Nephron progenitor cell (in vitro differentiated cells): ENCODE results near the gene SPATA20.

Experiments used
- DNase-seq: peaks from one replicate; pipeline ENCODE4 v3.0.0; 2021
- H3K27ac Mint-ChIP-seq: 2 replicates; pipeline ENCODE4 v1.8.0; 2021; ENCODE audit warnings: mild to moderate bottlenecking, moderate library complexity, mixed read lengths
- H3K27me3 Mint-ChIP-seq: 2 replicates; pipeline ENCODE4 v1.8.0; 2021; ENCODE audit warnings: mild to moderate bottlenecking, low read depth, mixed read lengths; ENCODE audit not compliant: poor library complexity
- H3K36me3 Mint-ChIP-seq: 2 replicates; pipeline ENCODE4 v1.8.0; 2021; ENCODE audit warnings: low read depth, mixed read lengths
- H3K4me1 Mint-ChIP-seq: 2 replicates; pipeline ENCODE4 v1.8.0; 2021; ENCODE audit warnings: mixed read lengths
- H3K4me3 Mint-ChIP-seq: 2 replicates; pipeline ENCODE4 v1.8.0; 2021; ENCODE audit warnings: mild to moderate bottlenecking, moderate library complexity, mixed read lengths
- H3K9me3 Mint-ChIP-seq: 2 replicates; pipeline ENCODE4 v1.8.0; 2021; ENCODE audit warnings: mild to moderate bottlenecking, moderate library complexity, mixed read lengths
- CTCF ChIP-seq: fragments of 200-600 bp; sonication (generic); IDR thresholded peaks from 2 replicates; pipeline ENCODE4 v1.5.0; 2021; ENCODE audit warnings: antibody characterized with exemption

Gene SPATA20

GRCh38 chr17:50534979-50535326 is 12.0 kb upstream of the SPATA20 start:
- Mint-ChIP-seq H3K27ac (no peak overlapping the region), H3K4me1 (peaks cover 66% of the 10 kb centered on the region), H3K36me3 (no peaks in the 10 kb centered on the region), H3K9me3 (no peaks in the 10 kb centered on the region), H3K4me3 (no peak overlapping the region), H3K27me3 (peaks cover 61% of the 10 kb centered on the region)
- TF ChIP-seq CTCF, result no peak
- DNase-seq, result no peak

- Mint-ChIP-seq H3K9me3 (no peaks in the 10 kb centered on the region), H3K27me3 (peaks cover 61% of the 10 kb centered on the region), H3K4me1 (peaks cover 71% of the 10 kb centered on the region), H3K4me3 (no peak overlapping the region), H3K36me3 (no peaks in the 10 kb centered on the region), H3K27ac (no peak overlapping the region)
- no peak for TF ChIP-seq CTCF
- no peak for DNase-seq
Observed at GRCh38 chr17:50535407-50535806, 11.6 kb upstream of the SPATA20 start.

GRCh38 chr17:50536683-50537646 is 10.0 kb upstream of the SPATA20 start:
- Mint-ChIP-seq H3K9me3 (no peaks in the 10 kb centered on the region), H3K27ac (no peak overlapping the region), H3K4me3 (no peak overlapping the region), H3K27me3 (peaks cover 53% of the 10 kb centered on the region), H3K4me1 (peaks cover 72% of the 10 kb centered on the region), H3K36me3 (no peaks in the 10 kb centered on the region)
- no peak for DNase-seq
- no peak for TF ChIP-seq CTCF

- no peak overlapping the region for H3K27ac Mint-ChIP-seq
- peaks cover 71% of the 10 kb centered on the region for H3K4me1 Mint-ChIP-seq
- H3K27me3 Mint-ChIP-seq, result peaks cover 43% of the 10 kb centered on the region
Observed at GRCh38 chr17:50537721-50538548, 9.0 kb upstream of the SPATA20 start.

More at GRCh38 chr17:50537721-50538548, 9.0 kb upstream of the SPATA20 start:
- H3K9me3 Mint-ChIP-seq, result no peaks in the 10 kb centered on the region
- no peak for DNase-seq
- H3K4me3 Mint-ChIP-seq, result no peak overlapping the region
- no peak for TF ChIP-seq CTCF
- no peaks in the 10 kb centered on the region for H3K36me3 Mint-ChIP-seq
